Endothelial cell of umbilical vein (primary cell): Measurements from ENCODE around the gene CUBN. TPM values are rescaled to one million over a fixed set of nuclear protein-coding genes. Genes with fewer than 3 reads are reported as not detected.
A peak's percentile ranks its signal among the peaks of the same experiment; 100 is the strongest.

Experiments used
- BruUV-seq: library from RNA; stranded (reverse); fragments of 400-500 nt; replicated peaks from 2 replicates; lab custom pipeline; 2021; lab: Mats Ljungman, UMichigan
- CTCF ChIA-PET: fragments of 300-600, 350-600 bp; sonication (Branson Sonifier 250); formaldehyde crosslinking; loops from one replicate; lab custom pipeline; 2021; ENCODE audit warnings: antibody characterized with exemption, inconsistent platforms; lab: Charles Lee
- POLR2A ChIA-PET: fragments of 300-600, 350-600 bp; sonication (Branson Sonifier 250); formaldehyde crosslinking; loops from one replicate; lab custom pipeline; 2021; ENCODE audit warnings: antibody characterized with exemption, inconsistent platforms; lab: Charles Lee
- DNase-seq: peaks from one replicate; pipeline ENCODE4 v3.0.0-alpha.2; 2011; ENCODE audit warnings: low read depth, low spot score
- FAIRE-seq: peaks from 2 replicates; lab custom pipeline; 2011; peaks lifted over from hg19 to GRCh38; lab: Jason Lieb, UNC
- H2AFZ ChIP-seq: 2 replicates; pipeline ENCODE4 v1.6.0; 2012; ENCODE audit warnings: low read depth, low read length, control low read depth, inconsistent platforms
- H3K27ac ChIP-seq: 2 replicates; pipeline ENCODE4 v1.5.1; 2011; ENCODE audit warnings: low read depth, mild to moderate bottlenecking, control low read depth, low read length, moderate library complexity; ENCODE audit not compliant: insufficient read depth
- H3K27me3 ChIP-seq, 2 experiments: 2 replicates each; pipeline versions ENCODE4 v1.6.0 to v1.6.1; 2011; ENCODE audit warnings: low read length in 2 of 2, mixed read lengths in 1 of 2; ENCODE audit not compliant: control insufficient read depth in 2 of 2, insufficient read depth in 2 of 2
- H3K36me3 ChIP-seq, 2 experiments: 2 replicates in 1 of 2; 3 replicates in 1 of 2; pipeline ENCODE4 v1.5.1; 2011; ENCODE audit warnings: low read length in 2 of 2, mild to moderate bottlenecking in 1 of 2, moderate library complexity in 1 of 2; ENCODE audit not compliant: control insufficient read depth in 2 of 2, insufficient read depth in 2 of 2; ENCODE audit errors: extremely low read depth in 1 of 2
- H3K4me1 ChIP-seq: 3 replicates; pipeline ENCODE4 v1.5.1; 2011; ENCODE audit warnings: mild to moderate bottlenecking, low read length; ENCODE audit not compliant: control insufficient read depth, insufficient read depth; ENCODE audit errors: extremely low read depth
- H3K4me2 ChIP-seq: 2 replicates; pipeline ENCODE4 v1.6.1; 2011; ENCODE audit warnings: low read length, control low read depth, mixed read lengths; ENCODE audit not compliant: insufficient read depth
- H3K4me3 ChIP-seq, 3 experiments: fragments of 200-600 bp in 1 of 3; sonication (generic), shearing (Covaris generic) in 1 of 3; replicated peaks in 1 of 3; 2 replicates each; pipeline ENCODE4 v1.5.1; 2011 to 2016; ENCODE audit warnings: control low read depth in 3 of 3, low read length in 3 of 3, mild to moderate bottlenecking in 2 of 3, inconsistent platforms in 1 of 3, low read depth in 1 of 3, moderate library complexity in 1 of 3; ENCODE audit not compliant: insufficient read depth in 1 of 3
- H3K79me2 ChIP-seq: 2 replicates; pipeline ENCODE4 v1.6.0; 2012; ENCODE audit warnings: low read length, inconsistent platforms; ENCODE audit not compliant: control insufficient read depth, insufficient read depth
- H3K9ac ChIP-seq: replicated peaks from 2 replicates; pipeline ENCODE3; 2011; ENCODE audit warnings: low read length, control low read depth; ENCODE audit not compliant: insufficient read depth; ENCODE audit errors: extremely low read depth
- H3K9me1 ChIP-seq: replicated peaks from 3 replicates; pipeline ENCODE4 v1.6.0; 2011; ENCODE audit warnings: mild to moderate bottlenecking, low read length; ENCODE audit not compliant: control insufficient read depth, insufficient read depth; ENCODE audit errors: extremely low read depth
- H3K9me3 ChIP-seq: replicated peaks from 2 replicates; pipeline ENCODE4 v1.5.1; 2012; ENCODE audit warnings: low read length, inconsistent platforms; ENCODE audit not compliant: control insufficient read depth, insufficient read depth
- H4K20me1 ChIP-seq: replicated peaks from 2 replicates; pipeline ENCODE3; 2011; ENCODE audit warnings: mild to moderate bottlenecking, low read length; ENCODE audit not compliant: control insufficient read depth, insufficient read depth; ENCODE audit errors: extremely low read depth
- JUN ChIP-seq: IDR thresholded peaks from 2 replicates; pipeline ENCODE4 v1.6.1; 2011; ENCODE audit warnings: borderline replicate concordance, low read depth; ENCODE audit not compliant: insufficient read length, insufficient read depth
- POLR2A ChIP-seq: IDR thresholded peaks from 2 replicates; pipeline ENCODE4 v1.6.1; 2012; ENCODE audit warnings: low read depth, mild to moderate bottlenecking, control low read depth, low read length
- POLR2AphosphoS5 ChIP-seq: IDR thresholded peaks from 2 replicates; pipeline ENCODE4 v1.6.1; 2012; ENCODE audit warnings: low read depth, mild to moderate bottlenecking, control low read depth, low read length, moderate library complexity; ENCODE audit not compliant: insufficient read depth
- dilution Hi-C: fragments of 300-500 bp; cut with MboI; formaldehyde crosslinking; loops from one replicate; pipeline ENCODE4 v1.15.0; 2019; ENCODE audit warnings: low sequenced_read_pairs; ENCODE audit not compliant: extremely low pct_ligation_motif_present
- intact Hi-C: fragments of 100-400 bp; cut with micrococcal nuclease; formaldehyde crosslinking; loops from one replicate; pipeline ENCODE4 v1.10.0; 2022
- polyA plus RNA-seq, 4 experiments: library from polyadenylated mRNA; depleted of rRNA in 3 of 4; stranded (reverse) in 3 of 4; unstranded in 1 of 4; fragments of >200 nt; gene quantifications; 2 replicates each; pipeline versions ENCODE4 v1.2.1 to v1.2.3, GENCODE V29; 2011 to 2012; ENCODE audit warnings: missing spikeins in 1 of 4
- total RNA-seq: library from RNA; stranded (reverse); gene quantifications from 2 replicates; pipeline ENCODE4 v1.2.3, GENCODE V29; 2021
- TF ChIP-seq, protein P1 (sequence below), 2 donors: IDR thresholded peaks; 1 replicate in 1 of 2; 2 replicates in 1 of 2; pipeline ENCODE4 v1.5.1; 2011; ENCODE audit warnings: low read length in 2 of 2, mild to moderate bottlenecking in 2 of 2, moderate library complexity in 2 of 2, control low read depth in 1 of 2, inconsistent platforms in 1 of 2, low read depth in 1 of 2; ENCODE audit not compliant: insufficient read depth in 1 of 2; ENCODE audit errors: extremely low read depth in 1 of 2
- TF ChIP-seq, protein P2 (sequence below): IDR thresholded peaks from 2 replicates; pipeline ENCODE4 v1.6.1; 2011; ENCODE audit not compliant: insufficient read depth, insufficient read length

Gene CUBN
- total and polyA plus RNA-seq, 2 donors (not counting 3 experiments of a cell fraction or from before 2014, with no cell fraction given), result 2.7 to 4.6 TPM

DNA sequence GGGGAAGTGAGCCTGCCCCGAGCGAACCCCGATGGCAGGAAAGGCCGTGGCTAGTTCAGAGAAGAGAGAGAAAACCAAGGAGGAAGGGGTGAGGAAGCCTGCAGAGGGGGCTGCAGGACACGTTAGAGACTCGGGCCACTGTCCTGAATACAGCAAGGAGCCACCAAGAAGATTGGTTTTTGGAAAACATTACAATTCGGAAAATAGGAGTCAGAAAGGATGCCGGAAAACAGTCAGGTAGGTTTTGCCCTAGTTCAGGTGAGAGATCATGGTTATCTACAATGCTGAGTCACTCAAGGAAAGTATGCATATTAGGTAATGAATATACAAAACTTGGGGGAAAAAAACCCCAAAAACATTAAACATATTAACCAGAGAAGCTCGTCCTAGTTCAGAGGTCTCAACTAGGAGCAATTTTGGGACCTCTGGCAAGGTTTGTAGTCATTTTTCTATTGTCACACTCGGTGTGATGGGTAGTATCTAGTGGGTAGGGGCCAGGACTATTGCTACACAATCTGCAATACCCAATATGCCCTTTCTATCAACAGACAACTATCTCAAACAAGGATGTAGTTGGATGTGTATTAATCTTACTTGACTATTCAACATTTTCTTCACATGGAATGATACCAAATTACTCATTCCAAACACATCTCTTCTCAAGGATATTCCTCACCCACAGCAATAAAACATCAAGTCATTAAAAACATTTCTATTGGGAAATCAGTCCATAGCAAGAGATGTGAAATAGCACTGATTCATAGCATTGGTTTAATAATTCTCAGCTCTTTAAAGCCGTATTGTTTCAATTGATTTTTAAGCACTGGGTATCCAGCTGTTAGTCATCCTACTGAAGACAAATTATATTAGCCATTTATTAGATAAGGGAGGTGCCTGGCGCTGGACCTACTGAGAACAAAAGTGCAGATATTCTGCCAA, 238.0 kb downstream of the CUBN start:
- FAIRE-seq, result peak; percentile 93
- dilution Hi-C loops, result no loop called here

More for the DNA sequence above, 238.0 kb downstream of the CUBN start:
- peak; percentile 70 for DNase-seq
- Histone ChIP-seq H3K9ac (no peak overlapping the region), H3K9me3 (no peaks in the 10 kb centered on the region), H3K4me1 (peaks cover 8% of the 10 kb centered on the region), H2AFZ (peak overlapping the region; percentile 16), H3K79me2 (no peaks in the 10 kb centered on the region), H3K4me2 (no peak overlapping the region), H3K36me3 (no peaks in the 10 kb centered on the region), H3K27me3 (no peaks in the 10 kb centered on the region), H3K27ac (peak overlapping the region; percentile 5), H3K4me3 (no peak overlapping the region), H4K20me1 (no peaks in the 10 kb centered on the region), H3K9me1 (no peaks in the 10 kb centered on the region)
- ChIA-PET CTCF (interaction anchor here (0.6 to 2.8 kb wide), 21 partner anchors 8 to 363 kb away, joined by 3 to 11 read pairs (median 3); no protein-coding TSS in a partner anchor), POLR2A (interaction anchor here (0.6 to 1.6 kb wide), 5 partner anchors 77 to 365 kb away, joined by 3 to 4 read pairs (median 3); no protein-coding TSS in a partner anchor)
- TF ChIP-seq POLR2A, result peak; percentile 94
- peak; percentile 85 for TF ChIP-seq POLR2AphosphoS5
- TF ChIP-seq, protein P1, sequence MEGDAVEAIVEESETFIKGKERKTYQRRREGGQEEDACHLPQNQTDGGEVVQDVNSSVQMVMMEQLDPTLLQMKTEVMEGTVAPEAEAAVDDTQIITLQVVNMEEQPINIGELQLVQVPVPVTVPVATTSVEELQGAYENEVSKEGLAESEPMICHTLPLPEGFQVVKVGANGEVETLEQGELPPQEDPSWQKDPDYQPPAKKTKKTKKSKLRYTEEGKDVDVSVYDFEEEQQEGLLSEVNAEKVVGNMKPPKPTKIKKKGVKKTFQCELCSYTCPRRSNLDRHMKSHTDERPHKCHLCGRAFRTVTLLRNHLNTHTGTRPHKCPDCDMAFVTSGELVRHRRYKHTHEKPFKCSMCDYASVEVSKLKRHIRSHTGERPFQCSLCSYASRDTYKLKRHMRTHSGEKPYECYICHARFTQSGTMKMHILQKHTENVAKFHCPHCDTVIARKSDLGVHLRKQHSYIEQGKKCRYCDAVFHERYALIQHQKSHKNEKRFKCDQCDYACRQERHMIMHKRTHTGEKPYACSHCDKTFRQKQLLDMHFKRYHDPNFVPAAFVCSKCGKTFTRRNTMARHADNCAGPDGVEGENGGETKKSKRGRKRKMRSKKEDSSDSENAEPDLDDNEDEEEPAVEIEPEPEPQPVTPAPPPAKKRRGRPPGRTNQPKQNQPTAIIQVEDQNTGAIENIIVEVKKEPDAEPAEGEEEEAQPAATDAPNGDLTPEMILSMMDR (IDR thresholded peaks at IDR 0.05; ENCODE audit: extremely low read depth in 1 of 2, insufficient read depth in 1 of 2, low read depth in 1 of 2, low read length in 2 of 2), result peak; percentile 45 to 58
- TF ChIP-seq, protein P2, sequence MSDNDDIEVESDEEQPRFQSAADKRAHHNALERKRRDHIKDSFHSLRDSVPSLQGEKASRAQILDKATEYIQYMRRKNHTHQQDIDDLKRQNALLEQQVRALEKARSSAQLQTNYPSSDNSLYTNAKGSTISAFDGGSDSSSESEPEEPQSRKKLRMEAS, result no peak
- no peak for TF ChIP-seq JUN
- BruUV-seq, result TSS peak; percentile 100
- intact Hi-C loops, result loop anchor here (1.0 to 2.0 kb wide), 8 partner anchors 63 to 366 kb away; partner anchors contain the start of gene VIM
